Measurements from ENCODE around the gene PDE11A. TPM values are rescaled to one million over a fixed set of nuclear protein-coding genes. Genes with fewer than 3 reads are reported as not detected.

The PDE11A gene
- total and polyA plus RNA-seq, 8 donors = under 0.01 to 0.87 (median 0.40) TPM; not detected in 2

DNA sequence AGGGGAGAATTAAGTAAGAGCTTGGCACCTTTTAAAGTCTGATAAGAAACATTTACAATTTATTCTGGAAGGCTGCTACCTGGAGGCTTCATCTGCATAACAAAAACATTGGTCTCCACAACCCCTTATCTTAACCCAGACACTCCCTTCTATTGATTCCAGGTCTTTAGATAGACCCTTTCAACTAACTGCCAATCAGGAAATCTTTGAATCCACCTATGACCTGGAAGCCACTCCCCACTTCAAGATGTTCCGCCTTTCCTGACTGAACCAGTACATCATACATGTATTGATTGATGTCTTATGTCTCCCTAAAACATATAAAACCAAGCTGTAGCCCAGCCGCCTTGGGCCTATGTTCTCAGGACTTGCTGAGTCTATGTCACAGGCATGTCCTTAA, 390.6 kb downstream of the PDE11A start:
- Histone ChIP-seq H3K36me3 (no peaks in the 10 kb centered on the region), H3K27me3 (no peaks in the 10 kb centered on the region), H3K4me1 (no peaks in the 10 kb centered on the region), H3K4me3 (no peak overlapping the region), H3K27ac (no peak overlapping the region), H3K9me3 (no peaks in the 10 kb centered on the region)
- DNase-seq = no peak
- WGBS, 5 donors = 62 to 85% (median 67%) methylated on average over 2 of the region's 2 CpGs
- intact Hi-C loops (cut with DNase I; ENCODE audit: low total_unique reads) = no loop called here
- TF ChIP-seq POLR2A (IDR thresholded peaks at IDR 0.05) (no peak), EP300 (IDR thresholded peaks at IDR 0.05) (no peak), POLR2AphosphoS5 (IDR thresholded peaks at IDR 0.05) (no peak)
- TF ChIP-seq, protein P1, sequence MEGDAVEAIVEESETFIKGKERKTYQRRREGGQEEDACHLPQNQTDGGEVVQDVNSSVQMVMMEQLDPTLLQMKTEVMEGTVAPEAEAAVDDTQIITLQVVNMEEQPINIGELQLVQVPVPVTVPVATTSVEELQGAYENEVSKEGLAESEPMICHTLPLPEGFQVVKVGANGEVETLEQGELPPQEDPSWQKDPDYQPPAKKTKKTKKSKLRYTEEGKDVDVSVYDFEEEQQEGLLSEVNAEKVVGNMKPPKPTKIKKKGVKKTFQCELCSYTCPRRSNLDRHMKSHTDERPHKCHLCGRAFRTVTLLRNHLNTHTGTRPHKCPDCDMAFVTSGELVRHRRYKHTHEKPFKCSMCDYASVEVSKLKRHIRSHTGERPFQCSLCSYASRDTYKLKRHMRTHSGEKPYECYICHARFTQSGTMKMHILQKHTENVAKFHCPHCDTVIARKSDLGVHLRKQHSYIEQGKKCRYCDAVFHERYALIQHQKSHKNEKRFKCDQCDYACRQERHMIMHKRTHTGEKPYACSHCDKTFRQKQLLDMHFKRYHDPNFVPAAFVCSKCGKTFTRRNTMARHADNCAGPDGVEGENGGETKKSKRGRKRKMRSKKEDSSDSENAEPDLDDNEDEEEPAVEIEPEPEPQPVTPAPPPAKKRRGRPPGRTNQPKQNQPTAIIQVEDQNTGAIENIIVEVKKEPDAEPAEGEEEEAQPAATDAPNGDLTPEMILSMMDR (IDR thresholded peaks at IDR 0.05) = no peak

DNA sequence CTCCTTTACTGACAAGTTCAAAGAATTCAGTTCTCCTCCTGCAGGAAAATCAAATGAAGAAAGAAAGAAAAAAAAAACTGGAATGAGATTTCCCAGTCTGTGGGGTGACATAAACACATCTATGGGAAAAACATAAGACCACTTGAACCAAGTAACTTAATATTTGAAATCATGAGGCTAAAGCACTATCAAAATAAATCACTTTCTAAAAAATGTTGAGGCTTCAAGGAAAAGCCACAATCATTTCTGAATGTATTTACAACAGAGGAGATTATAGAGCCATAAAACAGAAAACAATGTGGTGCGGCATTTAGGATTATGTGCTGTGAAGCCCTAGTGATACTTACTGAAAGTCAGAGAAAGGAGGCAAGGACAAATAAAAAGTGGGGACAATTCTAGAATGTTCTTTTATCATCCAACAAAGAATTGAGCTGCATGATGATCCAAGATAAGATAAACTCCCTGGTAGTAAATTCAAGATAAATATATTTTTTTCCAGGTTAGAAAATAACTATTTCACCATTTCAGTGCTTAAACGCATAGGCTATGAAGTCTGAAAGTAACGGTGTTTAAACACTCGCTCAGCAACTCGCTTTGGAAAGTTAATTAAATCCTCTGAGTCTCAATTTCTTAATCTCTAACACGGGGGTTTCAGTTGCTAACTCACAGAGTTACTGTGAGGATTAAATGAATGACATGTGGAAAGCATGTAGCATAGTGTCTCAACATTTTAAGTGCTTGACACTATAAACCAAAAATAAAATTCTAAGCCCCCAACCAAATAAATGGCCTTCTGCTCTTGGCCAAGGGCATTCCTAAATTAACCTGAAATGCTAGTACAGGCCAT, 391.5 kb downstream of the PDE11A start:
- DNase-seq = no peak
- 82 to 91% (median 90%) methylated on average over 6 of the region's 6 CpGs for WGBS, 5 donors
- no peak overlapping the region for H3K27ac ChIP-seq
- no peak for TF ChIP-seq POLR2A (IDR thresholded peaks at IDR 0.05)
- TF ChIP-seq, protein P1 (IDR thresholded peaks at IDR 0.05) = no peak
- TF ChIP-seq POLR2AphosphoS5 (IDR thresholded peaks at IDR 0.05) = no peak
- no peak for TF ChIP-seq EP300 (IDR thresholded peaks at IDR 0.05)
- no peaks in the 10 kb centered on the region for H3K4me1 ChIP-seq
- no peaks in the 10 kb centered on the region for H3K36me3 ChIP-seq
- no peaks in the 10 kb centered on the region for H3K9me3 ChIP-seq
- intact Hi-C loops (cut with DNase I; ENCODE audit: low total_unique reads) = no loop called here
- H3K4me3 ChIP-seq = no peak overlapping the region
- no peaks in the 10 kb centered on the region for H3K27me3 ChIP-seq

DNA sequence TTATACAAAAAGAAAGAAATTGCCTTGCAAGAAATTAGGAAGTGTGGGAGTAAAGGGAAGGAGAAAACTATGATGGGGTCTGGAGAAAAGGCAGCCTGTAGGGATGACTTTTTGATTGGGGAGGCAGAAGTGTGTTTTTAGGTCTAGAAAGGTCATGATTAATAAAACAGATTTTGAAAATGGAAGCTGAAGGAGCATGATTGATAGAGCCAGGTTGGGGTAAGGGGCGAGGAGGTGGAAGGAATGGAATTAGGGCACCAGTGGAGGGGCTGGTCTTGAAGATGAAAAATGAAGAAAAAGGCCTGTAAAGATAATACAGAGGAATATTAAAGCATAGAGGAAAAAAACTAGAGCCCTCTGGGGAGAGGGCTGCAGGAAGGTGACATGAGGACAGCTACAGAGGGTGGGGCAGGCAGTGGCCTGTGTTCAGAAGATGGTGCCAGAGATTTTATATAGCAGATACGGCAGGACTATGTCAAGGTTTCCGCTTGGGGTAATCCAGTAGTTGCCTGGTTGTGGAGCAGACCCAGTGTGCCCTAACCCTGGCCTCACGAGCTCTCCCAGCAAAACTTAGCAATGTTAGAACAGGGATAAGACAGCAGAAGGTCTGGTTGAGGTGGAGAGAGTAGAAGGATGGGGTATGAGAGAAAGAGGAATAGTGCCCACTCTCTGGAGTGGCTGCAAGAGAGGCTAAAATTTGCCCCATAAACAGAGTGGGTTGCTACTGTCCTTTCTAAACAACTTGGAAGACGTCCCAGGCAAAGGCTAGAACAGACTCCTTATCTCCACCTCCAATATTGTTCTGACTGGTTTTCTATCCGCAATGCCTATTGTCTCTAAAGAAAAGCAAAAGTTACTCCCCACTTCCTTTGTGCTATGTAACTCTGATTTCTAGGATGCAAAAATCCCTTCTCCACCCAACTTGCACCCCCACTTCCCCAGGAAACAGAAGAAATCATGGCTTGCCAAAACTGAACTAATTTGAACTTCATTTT, 392.7 kb downstream of the PDE11A start:
- Histone ChIP-seq H3K4me1 (no peaks in the 10 kb centered on the region), H3K27me3 (no peaks in the 10 kb centered on the region), H3K4me3 (no peak overlapping the region), H3K27ac (no peak overlapping the region), H3K36me3 (no peaks in the 10 kb centered on the region), H3K9me3 (no peaks in the 10 kb centered on the region)
- DNase-seq = no peak
- intact Hi-C loops (cut with DNase I; ENCODE audit: low total_unique reads) = no loop called here
- 59 to 73% (median 69%) methylated on average over 6 of the region's 6 CpGs for WGBS, 5 donors
- TF ChIP-seq, protein P1 (IDR thresholded peaks at IDR 0.05) = no peak
- TF ChIP-seq POLR2A (IDR thresholded peaks at IDR 0.05) = no peak
- no peak for TF ChIP-seq POLR2AphosphoS5 (IDR thresholded peaks at IDR 0.05)

DNA sequence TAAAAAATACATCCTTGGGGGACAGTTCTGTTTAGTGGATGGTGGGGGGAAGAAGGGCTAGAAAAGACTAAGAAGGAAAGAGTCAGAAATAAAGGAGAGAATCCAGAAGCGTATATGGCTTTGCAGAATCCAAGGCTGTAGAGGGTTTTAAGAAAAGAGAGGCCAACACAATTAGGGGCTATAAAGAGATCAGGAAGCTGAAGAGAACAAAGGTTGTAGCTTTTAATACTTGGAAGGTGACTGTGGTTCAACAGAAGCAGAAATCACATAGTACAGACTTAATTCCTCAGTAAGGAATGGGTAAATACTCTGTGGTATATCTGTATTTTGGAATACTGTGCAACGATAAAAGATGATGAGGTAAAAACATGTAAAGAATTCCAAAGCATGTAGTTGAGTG, 393.6 kb downstream of the PDE11A start:
- WGBS, 5 donors = 74 to 97% (median 85%) methylated on average over 2 of the region's 2 CpGs
- no peak overlapping the region for H3K27ac ChIP-seq
- TF ChIP-seq POLR2AphosphoS5 (IDR thresholded peaks at IDR 0.05) (no peak), POLR2A (IDR thresholded peaks at IDR 0.05) (no peak), EP300 (IDR thresholded peaks at IDR 0.05) (no peak)
- TF ChIP-seq, protein P1 (IDR thresholded peaks at IDR 0.05) = no peak
- H3K4me1 ChIP-seq = no peaks in the 10 kb centered on the region
- H3K9me3 ChIP-seq = no peaks in the 10 kb centered on the region
- no peak for DNase-seq
- H3K36me3 ChIP-seq = no peaks in the 10 kb centered on the region
- no peaks in the 10 kb centered on the region for H3K27me3 ChIP-seq
- H3K4me3 ChIP-seq = no peak overlapping the region
- intact Hi-C loops (cut with DNase I; ENCODE audit: low total_unique reads) = no loop called here
